MG63 (cell line): Measurements from ENCODE around the gene PDLIM1. TPM values are rescaled to one million over a fixed set of nuclear protein-coding genes. Genes with fewer than 3 reads are reported as not detected.

Experiments
- DNase-seq: peaks from one replicate; pipeline ENCODE4 v3.0.0-alpha.2; 2020
- H3K27me3 ChIP-seq: fragments of 250-450 bp; sonication (Bioruptor Pico); 2 replicates; pipeline ENCODE4 v1.5.1; 2020; ENCODE audit warnings: mild to moderate bottlenecking, moderate library complexity
- H3K36me3 ChIP-seq: fragments of 250-450 bp; sonication (Bioruptor Pico); 2 replicates; pipeline ENCODE4 v1.5.1; 2020; ENCODE audit warnings: mild to moderate bottlenecking, moderate library complexity
- H3K4me3 ChIP-seq: fragments of 250-450 bp; sonication (Bioruptor Pico); 2 replicates; pipeline ENCODE4 v1.5.1; 2020; ENCODE audit warnings: mild to moderate bottlenecking, moderate library complexity
- H3K9me3 ChIP-seq: fragments of 250-450 bp; sonication (Bioruptor Pico); 2 replicates; pipeline ENCODE4 v1.5.1; 2020; ENCODE audit warnings: mild to moderate bottlenecking, moderate library complexity
- total RNA-seq: library from RNA; depleted of rRNA; stranded (reverse); fragments of >200 nt; shearing (Covaris generic); gene quantifications from 2 replicates; pipeline ENCODE4 v1.2.3, GENCODE V29; 2014; ENCODE audit warnings: low replicate concordance

Gene PDLIM1
- total RNA-seq, 1 experiment from 2014 or later = 3.5 TPM

- no peak for DNase-seq
- no peak overlapping the region for H3K4me3 ChIP-seq
- H3K36me3 ChIP-seq = peaks cover 23% of the 10 kb centered on the region
- no peaks in the 10 kb centered on the region for H3K27me3 ChIP-seq
- H3K9me3 ChIP-seq = no peaks in the 10 kb centered on the region
These were observed 28.9 kb downstream of the PDLIM1 start for GRCh38 chr10:95261926-95262325.

GRCh38 chr10:95260909-95261552 lies 29.8 kb downstream of the PDLIM1 start:
- Histone ChIP-seq H3K4me3 (no peak overlapping the region), H3K9me3 (peaks cover 3% of the 10 kb centered on the region; the same call in 1 of the 2 replicates), H3K36me3 (peaks cover 23% of the 10 kb centered on the region), H3K27me3 (no peaks in the 10 kb centered on the region)
- DNase-seq = no peak

- Histone ChIP-seq H3K36me3 (peaks cover 23% of the 10 kb centered on the region), H3K27me3 (no peaks in the 10 kb centered on the region), H3K4me3 (no peak overlapping the region), H3K9me3 (peaks cover 5% of the 10 kb centered on the region; the same call in 1 of the 2 replicates)
- DNase-seq = peak; percentile 48
These were observed 30.4 kb downstream of the PDLIM1 start for GRCh38 chr10:95260397-95260881.

- H3K36me3 ChIP-seq = peaks cover 23% of the 10 kb centered on the region
- H3K4me3 ChIP-seq = no peak overlapping the region
- DNase-seq = no peak
- no peaks in the 10 kb centered on the region for H3K27me3 ChIP-seq
- H3K9me3 ChIP-seq = peaks cover 5% of the 10 kb centered on the region; the same call in 1 of the 2 replicates
These were observed 33.0 kb downstream of the PDLIM1 start for GRCh38 chr10:95257849-95258248.

GRCh38 chr10:95256268-95256667 lies 34.5 kb downstream of the PDLIM1 start:
- Histone ChIP-seq H3K4me3 (no peak overlapping the region), H3K27me3 (no peaks in the 10 kb centered on the region), H3K36me3 (peaks cover 19% of the 10 kb centered on the region), H3K9me3 (peaks cover 5% of the 10 kb centered on the region; the same call in 1 of the 2 replicates)
- no peak for DNase-seq

GRCh38 chr10:95254629-95255028 lies 36.2 kb downstream of the PDLIM1 start:
- DNase-seq = no peak
- H3K4me3 ChIP-seq = no peak overlapping the region
- H3K36me3 ChIP-seq = peaks cover 4% of the 10 kb centered on the region; the same call in 1 of the 2 replicates
- H3K27me3 ChIP-seq = no peaks in the 10 kb centered on the region
- H3K9me3 ChIP-seq = peaks cover 5% of the 10 kb centered on the region; the same call in 1 of the 2 replicates

- Histone ChIP-seq H3K27me3 (no peaks in the 10 kb centered on the region), H3K36me3 (peaks cover 4% of the 10 kb centered on the region; the same call in 1 of the 2 replicates), H3K9me3 (peaks cover 5% of the 10 kb centered on the region; the same call in 1 of the 2 replicates), H3K4me3 (no peak overlapping the region)
- no peak for DNase-seq
These were observed 37.1 kb downstream of the PDLIM1 start for GRCh38 chr10:95253686-95254085.

- H3K9me3 ChIP-seq = peaks cover 5% of the 10 kb centered on the region; the same call in 1 of the 2 replicates
- DNase-seq = no peak
- peaks cover 4% of the 10 kb centered on the region; the same call in 1 of the 2 replicates for H3K36me3 ChIP-seq
- no peak overlapping the region for H3K4me3 ChIP-seq
- no peaks in the 10 kb centered on the region for H3K27me3 ChIP-seq
These were observed 37.8 kb downstream of the PDLIM1 start for GRCh38 chr10:95253007-95253406.

- no peaks in the 10 kb centered on the region for H3K27me3 ChIP-seq
- DNase-seq = no peak
- H3K36me3 ChIP-seq = peaks cover 7% of the 10 kb centered on the region
- H3K9me3 ChIP-seq = peaks cover under 1% of the 10 kb centered on the region; the same call in 1 of the 2 replicates
- H3K4me3 ChIP-seq = no peak overlapping the region
These were observed 39.9 kb downstream of the PDLIM1 start for GRCh38 chr10:95250856-95251255.

GRCh38 chr10:95249467-95249866 lies 41.3 kb downstream of the PDLIM1 start:
- no peak for DNase-seq
- H3K4me3 ChIP-seq = no peak overlapping the region
- H3K36me3 ChIP-seq = peaks cover 11% of the 10 kb centered on the region
- no peaks in the 10 kb centered on the region for H3K9me3 ChIP-seq
- H3K27me3 ChIP-seq = no peaks in the 10 kb centered on the region

GRCh38 chr10:95248989-95249388 lies 41.8 kb downstream of the PDLIM1 start:
- no peak for DNase-seq
- H3K27me3 ChIP-seq = no peaks in the 10 kb centered on the region
- H3K9me3 ChIP-seq = no peaks in the 10 kb centered on the region
- H3K4me3 ChIP-seq = no peak overlapping the region
- H3K36me3 ChIP-seq = peaks cover 11% of the 10 kb centered on the region

- DNase-seq = no peak
- Histone ChIP-seq H3K36me3 (peaks cover 11% of the 10 kb centered on the region), H3K4me3 (no peak overlapping the region), H3K9me3 (no peaks in the 10 kb centered on the region), H3K27me3 (no peaks in the 10 kb centered on the region)
These were observed 42.8 kb downstream of the PDLIM1 start for GRCh38 chr10:95247881-95248583.

- Histone ChIP-seq H3K36me3 (peaks cover 11% of the 10 kb centered on the region), H3K4me3 (no peak overlapping the region), H3K9me3 (no peaks in the 10 kb centered on the region), H3K27me3 (no peaks in the 10 kb centered on the region)
- DNase-seq = no peak
These were observed 43.5 kb downstream of the PDLIM1 start for GRCh38 chr10:95247200-95247880.

GRCh38 chr10:95246582-95247051 lies 44.2 kb downstream of the PDLIM1 start:
- Histone ChIP-seq H3K36me3 (peaks cover 11% of the 10 kb centered on the region), H3K9me3 (no peaks in the 10 kb centered on the region), H3K27me3 (no peaks in the 10 kb centered on the region), H3K4me3 (no peak overlapping the region)
- peak; percentile 38 for DNase-seq

GRCh38 chr10:95245425-95246055 lies 45.3 kb downstream of the PDLIM1 start:
- no peaks in the 10 kb centered on the region for H3K9me3 ChIP-seq
- DNase-seq = no peak
- no peaks in the 10 kb centered on the region for H3K27me3 ChIP-seq
- H3K36me3 ChIP-seq = peaks cover 11% of the 10 kb centered on the region
- H3K4me3 ChIP-seq = no peak overlapping the region

- H3K9me3 ChIP-seq = no peaks in the 10 kb centered on the region
- no peak overlapping the region for H3K4me3 ChIP-seq
- no peaks in the 10 kb centered on the region for H3K27me3 ChIP-seq
- DNase-seq = no peak
- peaks cover 13% of the 10 kb centered on the region for H3K36me3 ChIP-seq
These were observed 46.7 kb downstream of the PDLIM1 start for GRCh38 chr10:95244152-95244551.

- Histone ChIP-seq H3K9me3 (no peaks in the 10 kb centered on the region), H3K36me3 (peaks cover 17% of the 10 kb centered on the region), H3K4me3 (no peak overlapping the region), H3K27me3 (no peaks in the 10 kb centered on the region)
- DNase-seq = no peak
These were observed 47.5 kb downstream of the PDLIM1 start for GRCh38 chr10:95243318-95243617.
